OCI-LY7 (cell line): ENCODE measurements around the gene DLEU7. TPM values are rescaled to one million over a fixed set of nuclear protein-coding genes. Genes with fewer than 3 reads are reported as not detected.

Experiments used
- BruUV-seq: library from RNA; stranded (reverse); fragments of 400-500 nt; replicated peaks from 2 replicates; lab custom pipeline; 2021; lab: Mats Ljungman, UMichigan
- CTCF ChIA-PET: fragments of 300-600 bp; sonication (Branson Sonifier 250); formaldehyde crosslinking; loops from one replicate; lab custom pipeline; 2022; ENCODE audit warnings: antibody characterized with exemption; ENCODE audit not compliant: unreplicated experiment; lab: Charles Lee
- POLR2A ChIA-PET: fragments of 300-600 bp; sonication (Branson Sonifier 250); formaldehyde crosslinking; loops from one replicate; lab custom pipeline; 2022; ENCODE audit warnings: antibody characterized with exemption; lab: Charles Lee
- DNase-seq: peaks from one replicate; pipeline ENCODE4 v3.0.0-alpha.2; 2015; ENCODE audit warnings: low spot score
- H2AFZ ChIP-seq: fragments of 200-600 bp; sonication (generic), shearing (Covaris generic); 2 replicates; pipeline ENCODE4 v1.6.1; 2014; ENCODE audit warnings: mild to moderate bottlenecking, antibody characterized with exemption, low read length, moderate library complexity
- H3K27ac ChIP-seq: fragments of 200-600 bp; sonication (generic); 2 replicates; pipeline ENCODE4 v1.5.1; 2014; ENCODE audit warnings: mixed run types, low read depth, mild to moderate bottlenecking, moderate library complexity, low read length, inconsistent platforms; ENCODE audit not compliant: poor library complexity, severe bottlenecking
- H3K36me3 ChIP-seq: fragments of 200-600 bp; sonication (generic); 2 replicates; pipeline ENCODE4 v1.6.1; 2014; ENCODE audit warnings: mild to moderate bottlenecking, antibody characterized with exemption, low read length, moderate library complexity, mixed read lengths; ENCODE audit not compliant: insufficient read depth
- H3K4me1 ChIP-seq: fragments of 200-600 bp; sonication (generic); 2 replicates; pipeline ENCODE4 v1.5.1; 2014; ENCODE audit warnings: mild to moderate bottlenecking, low read length; ENCODE audit not compliant: insufficient read depth, poor library complexity, severe bottlenecking
- H3K4me2 ChIP-seq: fragments of 200-600 bp; sonication (generic); 2 replicates; pipeline ENCODE4 v1.6.1; 2014; ENCODE audit warnings: mild to moderate bottlenecking, low read length
- H3K4me3 ChIP-seq: fragments of 200-600 bp; sonication (generic); 2 replicates; pipeline ENCODE4 v1.5.1; 2014; ENCODE audit warnings: mild to moderate bottlenecking, low read depth, low read length; ENCODE audit not compliant: poor library complexity, severe bottlenecking
- H3K79me2 ChIP-seq: fragments of 200-600 bp; sonication (generic); 2 replicates; pipeline ENCODE4 v1.6.1; 2016; ENCODE audit warnings: low read depth, mild to moderate bottlenecking, low read length, moderate library complexity, mixed read lengths; ENCODE audit not compliant: insufficient read depth
- H3K9me2 ChIP-seq: fragments of 200-600 bp; sonication (generic); 2 replicates; pipeline ENCODE4 v1.6.1; 2016; ENCODE audit warnings: mild to moderate bottlenecking, low read length, mixed read lengths; ENCODE audit not compliant: insufficient read depth
- H3K9me3 ChIP-seq: fragments of 200-600 bp; sonication (generic); 2 replicates; pipeline ENCODE4 v1.6.1; 2014; ENCODE audit warnings: mild to moderate bottlenecking, mixed run types, low read length, mixed read lengths
- H4K20me1 ChIP-seq: fragments of 200-600 bp; sonication (generic); 2 replicates; pipeline ENCODE4 v1.6.1; 2014; ENCODE audit warnings: mild to moderate bottlenecking, antibody characterized with exemption, low read length, moderate library complexity, mixed read lengths; ENCODE audit not compliant: insufficient read depth
- CTCF ChIP-seq: fragments of 200-600 bp; sonication (generic); conservative IDR thresholded peaks from 2 replicates; pipeline ENCODE4 v1.5.1; 2014; ENCODE audit warnings: mild to moderate bottlenecking, antibody characterized with exemption, low read length, moderate library complexity, mixed read lengths
- EZH2phosphoT487 ChIP-seq: fragments of 200-600 bp; sonication (generic); IDR thresholded peaks from 2 replicates; pipeline ENCODE4 v1.6.1; 2018; ENCODE audit warnings: low read depth, borderline replicate concordance, mild to moderate bottlenecking, mixed run types, antibody characterized with exemption, low read length, moderate library complexity, mixed read lengths
- intact Hi-C: fragments of 100-400 bp; cut with micrococcal nuclease; formaldehyde crosslinking; loops from one replicate; pipeline ENCODE4 v1.10.0; 2022; ENCODE audit not compliant: unreplicated experiment
- total RNA-seq, 2 experiments: library from RNA; depleted of rRNA in 1 of 2; stranded (reverse); fragments of >200 nt in 1 of 2; shearing (Covaris generic) in 1 of 2; gene quantifications; 2 replicates each; pipeline ENCODE4 v1.2.3, GENCODE V29; 2014 to 2022

The DLEU7 gene
- total RNA-seq, 2 experiments from 2014 or later: not detected

- no peaks in the 10 kb centered on the region; the same call in 1 of the 2 replicates for H3K9me2 ChIP-seq
- no peak for DNase-seq
- ChIA-PET POLR2A (interaction anchor here (0.6 to 1.6 kb wide), 6 partner anchors 17 to 250 kb away, joined by 3 to 5 read pairs (median 3); no protein-coding TSS in a partner anchor), CTCF (no interaction called here)
- TF ChIP-seq CTCF (no peak), EZH2phosphoT487 (no peak)
- H3K4me3 ChIP-seq: no peak overlapping the region
- no peaks in the 10 kb centered on the region for H3K4me1 ChIP-seq
- no peaks in the 10 kb centered on the region for H3K79me2 ChIP-seq
- intact Hi-C loops: no loop called here
- no peak overlapping the region for H3K27ac ChIP-seq
- no TSS peak for BruUV-seq
- H2AFZ ChIP-seq: no peak overlapping the region
- H3K36me3 ChIP-seq: no peaks in the 10 kb centered on the region
- H3K9me3 ChIP-seq: no peaks in the 10 kb centered on the region
- H3K4me2 ChIP-seq: no peak overlapping the region
- H4K20me1 ChIP-seq: no peaks in the 10 kb centered on the region
Measured at GRCh38 chr13:50783717-50784290, 59.7 kb downstream of the DLEU7 start.

GRCh38 chr13:50783066-50783465 lies 60.4 kb downstream of the DLEU7 start:
- Histone ChIP-seq H3K9me3 (no peaks in the 10 kb centered on the region), H3K4me1 (no peaks in the 10 kb centered on the region), H3K79me2 (no peaks in the 10 kb centered on the region), H2AFZ (no peak overlapping the region), H3K4me2 (no peak overlapping the region), H4K20me1 (no peaks in the 10 kb centered on the region), H3K36me3 (no peaks in the 10 kb centered on the region), H3K27ac (no peak overlapping the region), H3K4me3 (no peak overlapping the region), H3K9me2 (no peaks in the 10 kb centered on the region; the same call in 1 of the 2 replicates)
- ChIA-PET POLR2A (interaction anchor here (0.6 to 1.3 kb wide), 5 partner anchors 17 to 988 kb away, joined by 3 to 6 read pairs (median 3); no protein-coding TSS in a partner anchor), CTCF (no interaction called here)
- intact Hi-C loops: no loop called here
- BruUV-seq: no TSS peak
- no peak for DNase-seq
- TF ChIP-seq CTCF: no peak
- no peak for TF ChIP-seq EZH2phosphoT487
